H9 (cell line): ENCODE results near the gene SLC9B1. TPM values are rescaled to one million over a fixed set of nuclear protein-coding genes. Genes with fewer than 3 reads are reported as not detected.
"Not testable (repeated sequence)": the region's sequence is repeated elsewhere in the genome, so short reads cannot be mapped to it uniquely, and the experiment has no call there.

Experiments
- DNase-seq: peaks from one replicate; pipeline ENCODE4 v3.0.0-alpha.2; 2017
- H2AFZ ChIP-seq: one replicate; pipeline ENCODE4 v1.6.1; 2013; ENCODE audit warnings: mild to moderate bottlenecking, low read length, control low read depth, moderate library complexity
- H2AK5ac ChIP-seq: 2 replicates; pipeline ENCODE4 v1.6.1; 2013; ENCODE audit warnings: low read length, control low read depth, mixed read lengths; ENCODE audit not compliant: insufficient read length
- H2BK120ac ChIP-seq: one replicate; pipeline ENCODE4 v1.6.1; 2013; ENCODE audit warnings: low read depth, mild to moderate bottlenecking, low read length, control low read depth, inconsistent platforms; ENCODE audit not compliant: poor library complexity, severe bottlenecking
- H2BK12ac ChIP-seq: 2 replicates; pipeline ENCODE4 v1.6.1; 2013; ENCODE audit warnings: low read length, control low read depth, mixed read lengths, low read depth; ENCODE audit not compliant: insufficient read length
- H2BK15ac ChIP-seq: 2 replicates; pipeline ENCODE4 v1.6.1; 2013; ENCODE audit warnings: low read depth, low read length, control low read depth
- H2BK20ac ChIP-seq: one replicate; pipeline ENCODE4 v1.6.1; 2013; ENCODE audit warnings: low read depth, mild to moderate bottlenecking, low read length, control low read depth, inconsistent platforms; ENCODE audit not compliant: poor library complexity, severe bottlenecking
- H2BK5ac ChIP-seq: 2 replicates; pipeline ENCODE4 v1.6.1; 2013; ENCODE audit warnings: low read length, control low read depth, mixed read lengths; ENCODE audit not compliant: insufficient read length
- H3K14ac ChIP-seq: 2 replicates; pipeline ENCODE4 v1.6.1; 2013; ENCODE audit warnings: low read length, control low read depth; ENCODE audit not compliant: insufficient read depth
- H3K18ac ChIP-seq: 2 replicates; pipeline ENCODE4 v1.6.1; 2013; ENCODE audit warnings: low read depth, mild to moderate bottlenecking, mixed read lengths, low read length, control low read depth; ENCODE audit not compliant: insufficient read length
- H3K23ac ChIP-seq: 2 replicates; pipeline ENCODE4 v1.6.1; 2013; ENCODE audit warnings: low read length, control low read depth, mixed read lengths, low read depth; ENCODE audit not compliant: insufficient read length
- H3K23me2 ChIP-seq: 2 replicates; pipeline ENCODE4 v1.6.1; 2013; ENCODE audit warnings: low read depth, mild to moderate bottlenecking, mixed read lengths, low read length, control low read depth; ENCODE audit not compliant: insufficient read length, poor library complexity, severe bottlenecking
- H3K27ac ChIP-seq: 2 replicates; pipeline ENCODE4 v1.5.1; 2013; ENCODE audit warnings: low read length, control low read depth, mixed read lengths, low read depth; ENCODE audit not compliant: insufficient read length
- H3K27me3 ChIP-seq: 2 replicates; pipeline ENCODE4 v1.6.1; 2013; ENCODE audit warnings: low read length, control low read depth, inconsistent platforms; ENCODE audit not compliant: insufficient read depth
- H3K4ac ChIP-seq: 2 replicates; pipeline ENCODE4 v1.6.1; 2013; ENCODE audit warnings: low read depth, mild to moderate bottlenecking, control low read depth, inconsistent platforms, low read length, moderate library complexity
- H3K4me1 ChIP-seq: 2 replicates; pipeline ENCODE4 v1.6.1; 2013; ENCODE audit warnings: low read length, control low read depth, inconsistent platforms; ENCODE audit not compliant: insufficient read depth
- H3K4me2 ChIP-seq: 2 replicates; pipeline ENCODE4 v1.6.1; 2013; ENCODE audit warnings: low read length, control low read depth, mixed read lengths; ENCODE audit not compliant: insufficient read length, insufficient read depth
- H3K56ac ChIP-seq: 2 replicates; pipeline ENCODE4 v1.6.1; 2013; ENCODE audit warnings: low read depth, mild to moderate bottlenecking, mixed read lengths, low read length, control low read depth; ENCODE audit not compliant: insufficient read length
- H3K79me1 ChIP-seq: 2 replicates; pipeline ENCODE4 v1.6.1; 2013; ENCODE audit warnings: low read depth, mild to moderate bottlenecking, moderate library complexity, low read length, control low read depth, inconsistent platforms; ENCODE audit not compliant: insufficient read depth, poor library complexity, severe bottlenecking
- H3K79me2 ChIP-seq: 2 replicates; pipeline ENCODE4 v1.6.1; 2013; ENCODE audit warnings: low read length, control low read depth, inconsistent platforms; ENCODE audit not compliant: insufficient read depth
- H3K9ac ChIP-seq: 2 replicates; pipeline ENCODE4 v1.6.1; 2013; ENCODE audit warnings: low read length, control low read depth, mixed read lengths; ENCODE audit not compliant: insufficient read length; ENCODE audit errors: extremely low read depth
- H3K9me3 ChIP-seq: one replicate; pipeline ENCODE4 v1.6.1; 2013; ENCODE audit warnings: low read depth, low read length, inconsistent platforms; ENCODE audit not compliant: control insufficient read depth
- H3T11ph ChIP-seq: one replicate; pipeline ENCODE4 v1.6.1; 2013; ENCODE audit warnings: mild to moderate bottlenecking, low read length, control low read depth, inconsistent platforms
- H4K20me1 ChIP-seq: one replicate; pipeline ENCODE4 v1.6.1; 2013; ENCODE audit not compliant: control insufficient read depth, insufficient read length, insufficient read depth
- H4K5ac ChIP-seq: 2 replicates; pipeline ENCODE4 v1.6.1; 2013; ENCODE audit warnings: low read depth, mild to moderate bottlenecking, mixed read lengths, low read length, control low read depth; ENCODE audit not compliant: insufficient read length
- H4K8ac ChIP-seq: replicated peaks from 2 replicates; pipeline ENCODE4 v1.6.1; 2013; ENCODE audit warnings: low read length, control low read depth, mixed read lengths, low read depth; ENCODE audit not compliant: insufficient read length
- H4K91ac ChIP-seq: 2 replicates; pipeline ENCODE4 v1.6.1; 2013; ENCODE audit warnings: low read depth, mild to moderate bottlenecking, moderate library complexity, mixed read lengths, low read length, control low read depth; ENCODE audit not compliant: insufficient read length
- H3K27ac Mint-ChIP-seq, 3 experiments: 2 replicates in 2 of 3; 3 replicates in 1 of 3; pipeline ENCODE4 v1.8.0; 2020 to 2021; ENCODE audit warnings: mixed read lengths in 3 of 3, mild to moderate bottlenecking in 1 of 3, moderate library complexity in 1 of 3
- H3K27me3 Mint-ChIP-seq: 2 replicates; pipeline ENCODE4 v1.8.0; 2021; ENCODE audit warnings: low read depth, mild to moderate bottlenecking, moderate library complexity, mixed read lengths
- H3K36me3 Mint-ChIP-seq, 3 experiments: 2 replicates in 2 of 3; 3 replicates in 1 of 3; pipeline ENCODE4 v1.8.0; 2020 to 2021; ENCODE audit warnings: low read depth in 3 of 3, mixed read lengths in 3 of 3; ENCODE audit not compliant: insufficient read depth in 1 of 3
- H3K4me1 Mint-ChIP-seq, 2 experiments: 2 replicates each; pipeline ENCODE4 v1.8.0; 2020; ENCODE audit warnings: mixed read lengths in 2 of 2
- H3K4me3 Mint-ChIP-seq, 2 experiments: 2 replicates in 1 of 2; 3 replicates in 1 of 2; pipeline ENCODE4 v1.8.0; 2020 to 2021; ENCODE audit warnings: mild to moderate bottlenecking in 2 of 2, mixed read lengths in 2 of 2, moderate library complexity in 1 of 2
- H3K9me3 Mint-ChIP-seq, 2 experiments: 2 replicates in 1 of 2; 3 replicates in 1 of 2; pipeline ENCODE4 v1.8.0; 2020; ENCODE audit warnings: mild to moderate bottlenecking in 2 of 2, mixed read lengths in 2 of 2, moderate library complexity in 1 of 2
- WGBS: extraction: QIAGEN DNeasy Blood & Tissue Kit; methylation state at CpG from one replicate; pipeline ENCODE4 v1.1.7; 2013; ENCODE audit warnings: missing lambda C conversion rate, low lambda C conversion rate, mixed read lengths; ENCODE audit not compliant: insufficient read length; ENCODE audit errors: extremely low coverage; 5-methylcytosine and 5-hydroxymethylcytosine counted together
- total RNA-seq: library from RNA; stranded (reverse); gene quantifications from 2 replicates; pipeline ENCODE4 v1.2.1, GENCODE V29; 2021

The SLC9B1 gene
- total RNA-seq, 1 experiment from 2014 or later: 0.59 TPM

GRCh38 chr4:102877477-102878106, 141.9 kb downstream of the SLC9B1 start:
- H2BK12ac ChIP-seq, H3K79me1 ChIP-seq, H3K23me2 ChIP-seq, H3K4me1 Mint-ChIP-seq, H3K23ac ChIP-seq, H3T11ph ChIP-seq, H2BK20ac ChIP-seq, DNase-seq, H3K27ac ChIP-seq, H3K4me2 ChIP-seq, H2AFZ ChIP-seq, H4K20me1 ChIP-seq, H3K18ac ChIP-seq, H4K91ac ChIP-seq, H3K14ac ChIP-seq, H2BK15ac ChIP-seq, H3K27ac Mint-ChIP-seq, H3K4me3 Mint-ChIP-seq, H3K4me1 ChIP-seq, H3K9ac ChIP-seq, H3K56ac ChIP-seq, H3K4ac ChIP-seq, H4K5ac ChIP-seq, H2BK5ac ChIP-seq, H2AK5ac ChIP-seq, H3K79me2 ChIP-seq, H2BK120ac ChIP-seq, H3K27me3 Mint-ChIP-seq, H4K8ac ChIP-seq, H3K27me3 ChIP-seq: not testable (repeated sequence)
- H3K9me3 Mint-ChIP-seq: peaks cover 29 to 34% of the 10 kb centered on the region in 2 experiments
- peaks cover 10% of the 10 kb centered on the region for H3K9me3 ChIP-seq
- no CpG with 5 or more reads among the region's 3 CpGs for WGBS
- H3K36me3 Mint-ChIP-seq: peaks cover 62 to 66% (median 64%) of the 10 kb centered on the region in 3 experiments
